GM12878 (cell line): ENCODE measurements around the gene SQOR. TPM values are rescaled to one million over a fixed set of nuclear protein-coding genes. Genes with fewer than 3 reads are reported as not detected.

Source experiments
- BCLAF1 ChIP-seq: fragments of 450-650 bp; IDR thresholded peaks from 2 replicates; pipeline ENCODE4 v1.6.1; 2017; ENCODE audit warnings: antibody characterized with exemption, mild to moderate bottlenecking, moderate library complexity
- BRCA1 ChIP-seq: IDR thresholded peaks from 2 replicates; pipeline ENCODE4 v1.6.1; 2011; ENCODE audit warnings: low read depth, low read length, improper control_type of control experiment
- CBX3 ChIP-seq: fragments of 200-600 bp; sonication (generic); IDR thresholded peaks from 2 replicates; pipeline ENCODE4 v1.6.1; 2016; ENCODE audit warnings: low read depth, borderline replicate concordance
- CUX1 ChIP-seq: IDR thresholded peaks from 2 replicates; pipeline ENCODE4 v1.6.1; 2012; ENCODE audit warnings: improper control_type of control experiment, low read depth, low read length; ENCODE audit not compliant: insufficient replicate concordance
- ESRRA ChIP-seq: IDR thresholded peaks from 2 replicates; pipeline ENCODE4 v1.6.1; 2012; ENCODE audit warnings: mild to moderate bottlenecking, low read length, improper control_type of control experiment
- HDGF ChIP-seq: fragments of 450-650 bp; IDR thresholded peaks from 2 replicates; pipeline ENCODE4 v1.6.1; 2016; ENCODE audit warnings: antibody characterized with exemption
- HSF1 ChIP-seq: fragments of 150-350 bp; IDR thresholded peaks from 2 replicates; pipeline ENCODE4 v1.6.1; 2014; ENCODE audit warnings: mild to moderate bottlenecking, low read depth, low read length
- IKZF1 ChIP-seq: fragments of 450-650 bp; conservative IDR thresholded peaks from 2 replicates; pipeline ENCODE4 v1.6.1; 2017; ENCODE audit warnings: antibody characterized with exemption, mild to moderate bottlenecking
- KLF5 ChIP-seq: fragments of 450-650 bp; IDR thresholded peaks from 2 replicates; pipeline ENCODE4 v1.6.1; 2014; ENCODE audit warnings: mild to moderate bottlenecking; ENCODE audit not compliant: partially characterized antibody
- MTA2 ChIP-seq: fragments of 450-650 bp; IDR thresholded peaks from 2 replicates; pipeline ENCODE4 v1.6.1; 2016; ENCODE audit warnings: low read depth, mild to moderate bottlenecking, moderate library complexity
- MYC ChIP-seq: IDR thresholded peaks from 2 replicates; pipeline ENCODE4 v1.6.1; 2011; ENCODE audit warnings: mild to moderate bottlenecking, low read length, moderate library complexity, inconsistent platforms; ENCODE audit not compliant: insufficient read depth, insufficient replicate concordance, insufficient read length, severe bottlenecking
- NFXL1 ChIP-seq: fragments of 450-650 bp; IDR thresholded peaks from 2 replicates; pipeline ENCODE4 v1.6.1; 2017; ENCODE audit warnings: antibody characterized with exemption, mild to moderate bottlenecking, borderline replicate concordance
- PKNOX1 ChIP-seq: fragments of 450-650 bp; IDR thresholded peaks from 2 replicates; pipeline ENCODE4 v1.6.1; 2016; ENCODE audit warnings: mild to moderate bottlenecking
- POLR2A ChIP-seq: IDR thresholded peaks from 2 replicates; pipeline ENCODE4 v1.6.1; 2011; ENCODE audit warnings: low read depth, mild to moderate bottlenecking, low read length
- POLR2AphosphoS5 ChIP-seq: IDR thresholded peaks from 2 replicates; pipeline ENCODE4 v1.6.1; 2011; ENCODE audit warnings: mild to moderate bottlenecking, low read length, inconsistent platforms
- RB1 ChIP-seq: fragments of 450-650 bp; formaldehyde crosslinking; IDR thresholded peaks from 2 replicates; pipeline ENCODE4 v1.6.1; 2017; ENCODE audit warnings: mild to moderate bottlenecking, borderline replicate concordance
- RUNX3 ChIP-seq: IDR thresholded peaks from 2 replicates; pipeline ENCODE4 v1.6.1; 2012; ENCODE audit warnings: low read length, inconsistent platforms
- SUZ12 ChIP-seq: fragments of 200-600 bp; sonication (generic); IDR thresholded peaks from one replicate; pipeline ENCODE4 v1.6.1; 2018; ENCODE audit warnings: antibody characterized with exemption, mild to moderate bottlenecking; ENCODE audit not compliant: unreplicated experiment
- TCF12 ChIP-seq: IDR thresholded peaks from 2 replicates; pipeline ENCODE4 v1.6.1; 2011; ENCODE audit warnings: low read depth, mild to moderate bottlenecking, low read length
- TCF7 ChIP-seq: IDR thresholded peaks from 2 replicates; pipeline ENCODE4 v1.6.1; 2014; ENCODE audit warnings: antibody characterized with exemption, borderline replicate concordance
- YY1 ChIP-seq: IDR thresholded peaks from 2 replicates; pipeline ENCODE4 v1.6.1; 2011; ENCODE audit warnings: low read depth, mild to moderate bottlenecking, low read length
- polyA plus RNA-seq, 11 experiments: library from polyadenylated mRNA; depleted of rRNA in 4 of 11; unstranded in 6 of 11; stranded (reverse) in 5 of 11; fragments of >200 nt; fragmentation: Nextera tagmentation in 4 of 11; fragmentation: Illumina TruSeq in 1 of 11; extraction: Ambion mirVana in 4 of 11; extraction: Trizol in 1 of 11; gene quantifications; 1 replicate in 1 of 11; 2 replicates in 10 of 11; pipeline versions ENCODE4 v1.2.1 to v1.2.3, GENCODE V29; 2011 to 2016; ENCODE audit warnings: inconsistent platforms in 2 of 11, missing spikeins in 2 of 11, low read depth in 1 of 11
- total RNA-seq, 4 experiments: library from RNA; depleted of rRNA in 3 of 4; stranded (reverse); fragments of >200 nt in 3 of 4; fragmentation: Illumina TruSeq in 1 of 4; extraction: Trizol in 1 of 4; gene quantifications; 2 replicates each; pipeline versions ENCODE4 v1.2.1 to v1.2.3, GENCODE V29; 2013 to 2021

The SQOR gene
- total and polyA plus RNA-seq, 10 of the 15 experiments (the other 5 are each of a cell fraction or from before 2014, with no cell fraction given): 14.5 to 74.7 (median 44.2) TPM

GRCh38 chr15:45587095-45587862, 47.5 kb upstream of the SQOR start, which contains the start of gene BLOC1S6 (continued):
- TF ChIP-seq IKZF1: peak; percentile 90
- TF ChIP-seq TCF12: 0 out of 2 replicates have a peak, but pooled peaks have one; percentile 4
- TF ChIP-seq BRCA1: 0 out of 2 replicates have a peak, but pooled peaks have one; percentile 35
- TF ChIP-seq SUZ12: no peak
- TF ChIP-seq MTA2: no peak
- TF ChIP-seq RB1: peak; percentile 81; the same call in 1 of the 2 replicates
- TF ChIP-seq CUX1: no peak
- peak; percentile 83 for TF ChIP-seq YY1
- TF ChIP-seq BCLAF1: no peak
- TF ChIP-seq POLR2AphosphoS5: peak; percentile 95
- TF ChIP-seq PKNOX1: peak; percentile 68
- TF ChIP-seq POLR2A: peak; percentile 99
- TF ChIP-seq NFXL1: no peak
- no peak for TF ChIP-seq TCF7
- peak; percentile 38 for TF ChIP-seq RUNX3
- TF ChIP-seq ESRRA: no peak
- no peak for TF ChIP-seq HSF1
- TF ChIP-seq CBX3: no peak
- TF ChIP-seq MYC: peak; percentile 94
- no peak for TF ChIP-seq KLF5
- TF ChIP-seq HDGF: peak; percentile 76
